HG03442 (cell line): ENCODE data around the gene MTURN.
"Not testable (repeated sequence)": the region's sequence is repeated elsewhere in the genome, so short reads cannot be mapped to it uniquely, and the experiment has no call there.

Experiments
- ATAC-seq: cut with Tn5 transposase; IDR thresholded peaks from one replicate; pipeline ENCODE4 v1.9.1; 2021; ENCODE audit warnings: mild to moderate bottlenecking, moderate library complexity; ENCODE audit not compliant: unreplicated experiment

MTURN gene

GRCh38 chr7:30176463-30177109 lies 41.8 kb downstream of the MTURN start:
- no peak for ATAC-seq

- no peak for ATAC-seq
Measured at GRCh38 chr7:30177186-30177585, 42.4 kb downstream of the MTURN start.

GRCh38 chr7:30177965-30178364 lies 43.2 kb downstream of the MTURN start:
- no peak for ATAC-seq

GRCh38 chr7:30178748-30179436 lies 44.1 kb downstream of the MTURN start:
- ATAC-seq: peak; percentile 86

GRCh38 chr7:30180718-30181117 lies 45.9 kb downstream of the MTURN start:
- no peak for ATAC-seq

- no peak for ATAC-seq
Measured at GRCh38 chr7:30181211-30181610, 46.4 kb downstream of the MTURN start.

- ATAC-seq: no peak
Measured at GRCh38 chr7:30181736-30182522, 47.1 kb downstream of the MTURN start.

- ATAC-seq: no peak
Measured at GRCh38 chr7:30182814-30183213, 48.0 kb downstream of the MTURN start.

- no peak for ATAC-seq
Measured at GRCh38 chr7:30183749-30184369, 49.1 kb downstream of the MTURN start.

GRCh38 chr7:30184791-30185487 lies 50.2 kb downstream of the MTURN start:
- no peak for ATAC-seq

GRCh38 chr7:30185496-30185895 lies 50.7 kb downstream of the MTURN start:
- ATAC-seq: no peak

GRCh38 chr7:30186725-30187124 lies 51.9 kb downstream of the MTURN start:
- ATAC-seq: no peak

GRCh38 chr7:30187513-30187912 lies 52.7 kb downstream of the MTURN start:
- no peak for ATAC-seq

GRCh38 chr7:30188381-30188780 lies 53.6 kb downstream of the MTURN start:
- ATAC-seq: not testable (repeated sequence)

GRCh38 chr7:30188811-30189210 lies 54.0 kb downstream of the MTURN start:
- no peak for ATAC-seq

- ATAC-seq: no peak
Measured at GRCh38 chr7:30191809-30192208, 57.0 kb downstream of the MTURN start.

- no peak for ATAC-seq
Measured at GRCh38 chr7:30193336-30193943, 58.7 kb downstream of the MTURN start.

- ATAC-seq: no peak
Measured at GRCh38 chr7:30196408-30196807, 61.6 kb downstream of the MTURN start.

GRCh38 chr7:30197438-30197837 lies 62.7 kb downstream of the MTURN start:
- no peak for ATAC-seq

GRCh38 chr7:30199271-30199670 lies 64.5 kb downstream of the MTURN start:
- no peak for ATAC-seq
